KOPT-K1 (cell line): ENCODE data around the gene THUMPD3.

ENCODE experiments used
- H3K27ac ChIP-seq: fragments of 200-600 bp; sonication (generic); 2 replicates; pipeline ENCODE4 v1.5.1; 2016; ENCODE audit warnings: antibody characterized with exemption, mild to moderate bottlenecking, low read depth, low read length; ENCODE audit not compliant: poor library complexity, severe bottlenecking
- H3K36me3 ChIP-seq: fragments of 200-600 bp; sonication (generic); 2 replicates; pipeline ENCODE4 v1.5.1; 2017; ENCODE audit warnings: antibody characterized with exemption, mild to moderate bottlenecking, low read length, moderate library complexity; ENCODE audit not compliant: insufficient read depth
- H3K9me3 ChIP-seq: fragments of 200-600 bp; sonication (generic); 2 replicates; pipeline ENCODE4 v1.5.1; 2017; ENCODE audit warnings: antibody characterized with exemption, low read length, mild to moderate bottlenecking; ENCODE audit not compliant: insufficient read depth, poor library complexity, severe bottlenecking

The THUMPD3 gene

GRCh38 chr3:9346141-9346540 lies 16.7 kb upstream of the THUMPD3 start:
- Histone ChIP-seq H3K9me3 (no peaks in the 10 kb centered on the region), H3K36me3 (no peaks in the 10 kb centered on the region), H3K27ac (no peak overlapping the region)

- H3K9me3 ChIP-seq: no peaks in the 10 kb centered on the region
- H3K27ac ChIP-seq: no peak overlapping the region
These were observed 15.8 kb upstream of the THUMPD3 start for GRCh38 chr3:9347081-9347480.

GRCh38 chr3:9347887-9348286 lies 15.0 kb upstream of the THUMPD3 start:
- Histone ChIP-seq H3K9me3 (no peaks in the 10 kb centered on the region), H3K27ac (no peak overlapping the region), H3K36me3 (no peaks in the 10 kb centered on the region)

More at GRCh38 chr3:9347081-9347480, 15.8 kb upstream of the THUMPD3 start:
- no peaks in the 10 kb centered on the region for H3K36me3 ChIP-seq

- H3K27ac ChIP-seq: no peak overlapping the region
These were observed 13.3 kb upstream of the THUMPD3 start for GRCh38 chr3:9349321-9350117.

GRCh38 chr3:9351709-9352126 lies 11.1 kb upstream of the THUMPD3 start:
- H3K27ac ChIP-seq: no peak overlapping the region

More at GRCh38 chr3:9349321-9350117, 13.3 kb upstream of the THUMPD3 start:
- H3K36me3 ChIP-seq: no peaks in the 10 kb centered on the region
- H3K9me3 ChIP-seq: no peaks in the 10 kb centered on the region

GRCh38 chr3:9352917-9353752 lies 9.7 kb upstream of the THUMPD3 start:
- no peak overlapping the region for H3K27ac ChIP-seq
- no peaks in the 10 kb centered on the region for H3K9me3 ChIP-seq
- no peaks in the 10 kb centered on the region for H3K36me3 ChIP-seq

More at GRCh38 chr3:9351709-9352126, 11.1 kb upstream of the THUMPD3 start:
- H3K36me3 ChIP-seq: no peaks in the 10 kb centered on the region
- H3K9me3 ChIP-seq: no peaks in the 10 kb centered on the region

- Histone ChIP-seq H3K9me3 (no peaks in the 10 kb centered on the region), H3K36me3 (peaks cover 25% of the 10 kb centered on the region), H3K27ac (peak overlapping the region; percentile 95)
These were observed 1.0 kb upstream of the THUMPD3 start for GRCh38 chr3:9361691-9362388.

- H3K9me3 ChIP-seq: no peaks in the 10 kb centered on the region
- peaks cover 100% of the 10 kb centered on the region for H3K36me3 ChIP-seq
- no peak overlapping the region for H3K27ac ChIP-seq
These were observed 6.7 kb downstream of the THUMPD3 start for GRCh38 chr3:9369508-9369907.

GRCh38 chr3:9373465-9373864 lies 10.6 kb downstream of the THUMPD3 start:
- no peak overlapping the region for H3K27ac ChIP-seq
- no peaks in the 10 kb centered on the region for H3K9me3 ChIP-seq
- H3K36me3 ChIP-seq: peaks cover 100% of the 10 kb centered on the region

GRCh38 chr3:9377981-9378380 lies 15.1 kb downstream of the THUMPD3 start:
- Histone ChIP-seq H3K36me3 (peaks cover 99% of the 10 kb centered on the region), H3K27ac (no peak overlapping the region)

GRCh38 chr3:9379327-9379726 lies 16.5 kb downstream of the THUMPD3 start:
- H3K9me3 ChIP-seq: no peaks in the 10 kb centered on the region
- peaks cover 99% of the 10 kb centered on the region for H3K36me3 ChIP-seq
- H3K27ac ChIP-seq: no peak overlapping the region

More at GRCh38 chr3:9377981-9378380, 15.1 kb downstream of the THUMPD3 start:
- H3K9me3 ChIP-seq: no peaks in the 10 kb centered on the region

- Histone ChIP-seq H3K9me3 (no peaks in the 10 kb centered on the region), H3K36me3 (peaks cover 99% of the 10 kb centered on the region), H3K27ac (no peak overlapping the region)
These were observed 17.2 kb downstream of the THUMPD3 start for GRCh38 chr3:9380014-9380413.

GRCh38 chr3:9384141-9384828 lies 21.4 kb downstream of the THUMPD3 start:
- Histone ChIP-seq H3K36me3 (peaks cover 98% of the 10 kb centered on the region), H3K27ac (no peak overlapping the region)

GRCh38 chr3:9385187-9386077 lies 22.6 kb downstream of the THUMPD3 start:
- Histone ChIP-seq H3K36me3 (peaks cover 97% of the 10 kb centered on the region), H3K27ac (no peak overlapping the region), H3K9me3 (no peaks in the 10 kb centered on the region)

More at GRCh38 chr3:9384141-9384828, 21.4 kb downstream of the THUMPD3 start:
- H3K9me3 ChIP-seq: no peaks in the 10 kb centered on the region
